Measurements from ENCODE around the gene GRM4.
"Not testable (repeated sequence)": the region's sequence is repeated elsewhere in the genome, so short reads cannot be mapped to it uniquely, and the experiment has no call there.

The GRM4 gene

GRCh38 chr6:34056305-34057108 is 89.4 kb downstream of the GRM4 start:
- no peak for DNase-seq (ENCODE audit: low read depth, low spot score)
- no peak overlapping the region for H3K4me3 ChIP-seq (ENCODE audit: low read length)

DNA sequence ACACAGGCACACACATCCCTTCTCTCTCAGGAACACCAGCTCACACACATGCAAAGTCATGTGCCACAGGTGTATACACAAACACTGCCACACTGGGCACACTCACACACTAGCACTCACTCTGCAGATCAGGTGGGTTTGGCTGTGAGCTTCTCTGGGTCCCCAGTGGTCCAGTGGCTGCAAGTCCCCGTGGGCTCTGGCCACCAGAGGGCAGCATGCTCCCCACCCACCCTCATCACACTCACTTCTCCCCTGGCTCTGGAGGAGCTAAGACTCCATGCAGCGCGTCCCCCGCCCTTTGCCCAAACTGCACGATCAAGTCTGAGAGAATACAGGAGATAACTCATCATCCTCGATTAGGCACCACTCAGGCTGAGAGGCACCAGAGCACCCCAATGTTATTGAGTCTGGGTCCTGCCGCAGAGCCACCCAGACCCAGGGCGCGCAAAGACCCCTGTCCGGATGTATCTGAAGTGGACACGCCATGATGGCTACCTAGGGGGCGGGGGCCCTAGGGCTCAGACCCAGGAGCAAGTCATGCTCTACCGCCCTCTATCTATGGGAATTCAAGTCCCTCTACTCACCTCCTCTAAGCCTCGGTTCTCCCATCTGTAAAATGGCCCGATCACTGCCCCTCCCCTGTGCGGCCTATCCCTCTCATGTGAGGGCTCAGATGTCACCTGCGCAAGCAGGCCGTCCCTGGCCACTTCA is 90.5 kb downstream of the GRM4 start:
- no peak overlapping the region for H3K4me3 ChIP-seq (ENCODE audit: low read length)
- DNase-seq (ENCODE audit: low read depth, low spot score): peak; percentile 54

DNA sequence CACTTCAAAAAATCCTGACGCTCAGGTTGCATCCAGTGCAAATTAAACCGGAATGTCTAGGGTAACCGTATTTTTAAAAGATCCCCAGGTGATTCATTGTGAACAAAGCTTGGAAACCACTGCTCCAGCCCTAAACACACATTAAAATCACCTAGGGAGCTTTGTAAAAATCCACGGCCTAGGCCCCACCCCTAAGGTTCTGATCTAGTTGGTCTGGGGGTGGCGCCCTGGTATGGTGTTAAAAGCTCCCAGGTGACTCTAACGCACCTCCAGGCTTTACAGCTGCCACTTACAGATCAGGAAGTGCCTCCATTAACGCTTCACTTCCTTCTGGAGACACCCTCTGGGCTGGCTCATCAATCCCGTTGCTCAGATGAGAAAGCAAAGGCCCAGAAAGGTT is 92.2 kb downstream of the GRM4 start:
- DNase-seq (ENCODE audit: low read depth, low spot score): no peak
- no peak overlapping the region for H3K4me3 ChIP-seq (ENCODE audit: low read length)

GRCh38 chr6:34052918-34053608 is 92.8 kb downstream of the GRM4 start:
- no peak overlapping the region for H3K4me3 ChIP-seq (ENCODE audit: low read length)
- DNase-seq (ENCODE audit: low read depth, low spot score): no peak

DNA sequence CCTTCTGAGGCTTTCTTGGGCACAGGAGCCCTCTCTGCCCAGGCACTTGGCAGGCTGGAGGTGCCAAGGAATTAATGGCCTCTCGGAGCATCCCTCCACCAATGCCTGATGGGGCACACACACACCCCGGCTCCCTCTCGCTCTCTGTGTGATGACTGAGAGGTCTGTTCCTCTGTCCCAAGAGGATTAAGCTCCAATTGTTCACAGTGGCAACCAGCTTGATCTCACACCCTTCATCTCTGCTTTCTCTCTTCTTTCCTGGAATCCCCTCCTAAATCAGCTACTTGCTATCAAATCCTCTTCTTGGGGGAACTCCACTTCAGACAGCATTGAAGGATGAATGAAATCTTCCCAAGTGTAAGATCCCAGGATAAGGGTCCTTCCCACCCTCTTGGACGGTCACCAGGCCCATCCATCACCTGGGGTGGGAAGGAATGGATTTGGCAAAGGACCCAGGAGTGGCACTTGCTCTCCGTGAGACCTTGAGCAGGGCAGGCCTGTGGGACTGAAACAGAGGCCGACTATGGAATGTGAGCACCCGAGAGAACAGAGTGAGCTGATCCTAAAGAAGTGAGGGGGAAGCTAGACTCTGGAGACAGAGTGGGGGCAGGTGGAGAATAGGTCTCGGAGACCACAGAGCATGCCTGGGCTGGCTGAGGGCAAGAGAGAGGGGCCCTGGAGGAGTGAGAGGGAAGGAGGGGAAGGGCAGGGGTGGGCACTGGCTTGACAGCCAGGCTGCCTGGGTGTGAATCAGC is 93.6 kb downstream of the GRM4 start:
- no peak overlapping the region for H3K4me3 ChIP-seq (ENCODE audit: low read length)

DNA sequence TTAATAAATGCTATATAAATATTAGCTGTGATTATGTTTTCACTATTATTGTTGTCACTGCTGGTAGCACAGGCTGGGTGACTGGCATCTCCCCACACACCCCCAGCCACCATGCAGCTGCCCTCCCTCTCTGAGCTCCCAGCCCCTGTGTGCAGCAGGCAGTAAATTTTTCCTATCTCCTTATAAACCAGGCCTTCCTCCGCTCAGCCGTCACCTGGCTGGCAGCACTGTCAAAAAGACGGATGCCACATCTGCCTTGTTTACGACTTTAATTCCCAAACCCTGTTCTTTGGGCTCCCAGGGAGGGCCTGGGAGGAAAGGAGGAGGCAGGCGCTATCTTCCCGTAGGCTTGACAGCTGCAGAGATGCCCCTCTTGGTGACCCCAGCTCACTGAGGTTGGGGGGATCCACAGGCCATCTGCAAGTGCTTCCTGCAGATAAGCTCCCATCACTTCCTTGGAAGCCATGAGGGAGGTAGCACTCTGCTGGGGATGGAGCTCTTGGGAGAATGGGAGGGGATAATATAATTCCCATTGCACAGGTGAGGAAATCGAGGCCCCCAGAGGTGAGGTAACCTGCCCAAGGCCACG is 94.5 kb downstream of the GRM4 start:
- no peak overlapping the region for H3K4me3 ChIP-seq (ENCODE audit: low read length)
- no peak for DNase-seq (ENCODE audit: low read depth, low spot score)

More for the DNA sequence above, 93.6 kb downstream of the GRM4 start:
- DNase-seq (ENCODE audit: low read depth, low spot score): no peak

- DNase-seq (ENCODE audit: low read depth, low spot score): no peak
- H3K4me3 ChIP-seq (ENCODE audit: low read length): no peak overlapping the region
These were observed 95.2 kb downstream of the GRM4 start for GRCh38 chr6:34050691-34051090.

GRCh38 chr6:34049395-34050342 is 96.2 kb downstream of the GRM4 start:
- DNase-seq (ENCODE audit: low read depth, low spot score): no peak
- no peak overlapping the region for H3K4me3 ChIP-seq (ENCODE audit: low read length)

DNA sequence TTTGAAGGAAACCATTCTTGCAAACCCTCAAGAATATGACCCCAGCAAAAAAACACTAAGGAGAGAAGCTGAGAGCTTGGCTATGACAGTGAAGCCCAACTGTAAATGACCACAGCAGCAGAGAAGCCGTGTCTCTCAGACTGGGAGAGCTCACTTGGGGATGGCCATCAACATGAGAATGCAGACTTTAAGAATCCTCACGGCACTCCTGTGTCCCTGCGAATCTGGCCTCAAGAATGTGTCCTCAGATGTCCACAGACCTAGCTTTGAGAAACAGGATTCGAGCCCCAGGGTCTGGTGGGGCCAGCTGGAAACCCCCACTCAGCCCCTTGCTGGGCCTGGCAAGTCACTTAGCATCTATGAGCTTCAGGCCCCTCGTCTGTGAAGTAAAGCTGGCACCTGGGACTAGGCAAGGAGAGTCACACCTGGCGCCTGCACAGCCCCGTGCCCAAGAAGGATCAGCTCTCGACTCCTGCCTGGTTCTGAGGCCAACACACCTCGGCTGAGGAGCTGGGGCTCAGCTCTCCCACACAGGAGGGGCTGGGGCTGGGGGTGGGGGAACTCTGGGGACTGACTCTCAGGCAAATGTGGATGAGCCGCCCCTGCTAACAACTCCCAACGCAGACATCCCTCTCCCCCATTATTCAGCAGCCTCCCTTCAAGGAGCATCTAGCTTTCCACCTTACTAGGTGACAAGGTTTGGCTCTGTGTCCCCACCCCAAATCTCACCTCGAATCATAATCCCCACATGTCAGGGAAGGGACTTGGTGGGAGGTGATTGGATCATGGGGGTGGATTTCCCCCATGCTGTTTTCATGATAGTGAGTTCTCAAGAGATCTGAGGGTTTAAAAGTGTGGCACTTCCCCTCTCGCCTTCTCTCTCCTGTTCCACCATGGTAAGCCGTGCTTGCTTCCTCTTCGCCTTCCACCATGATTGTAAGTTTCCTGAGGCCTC is 97.7 kb downstream of the GRM4 start:
- no peak for DNase-seq (ENCODE audit: low read depth, low spot score)
- H3K4me3 ChIP-seq (ENCODE audit: low read length): no peak overlapping the region

- H3K4me3 ChIP-seq (ENCODE audit: low read length): no peak overlapping the region
- no peak for DNase-seq (ENCODE audit: low read depth, low spot score)
These were observed 99.3 kb downstream of the GRM4 start for GRCh38 chr6:34046617-34047016.

- H3K4me3 ChIP-seq (ENCODE audit: low read length): no peak overlapping the region
- no peak for DNase-seq (ENCODE audit: low read depth, low spot score)
These were observed 100.1 kb downstream of the GRM4 start for GRCh38 chr6:34045771-34046170.

GRCh38 chr6:34044945-34045595 is 100.8 kb downstream of the GRM4 start:
- no peak overlapping the region for H3K4me3 ChIP-seq (ENCODE audit: low read length)
- DNase-seq (ENCODE audit: low read depth, low spot score): peak; percentile 58

DNA sequence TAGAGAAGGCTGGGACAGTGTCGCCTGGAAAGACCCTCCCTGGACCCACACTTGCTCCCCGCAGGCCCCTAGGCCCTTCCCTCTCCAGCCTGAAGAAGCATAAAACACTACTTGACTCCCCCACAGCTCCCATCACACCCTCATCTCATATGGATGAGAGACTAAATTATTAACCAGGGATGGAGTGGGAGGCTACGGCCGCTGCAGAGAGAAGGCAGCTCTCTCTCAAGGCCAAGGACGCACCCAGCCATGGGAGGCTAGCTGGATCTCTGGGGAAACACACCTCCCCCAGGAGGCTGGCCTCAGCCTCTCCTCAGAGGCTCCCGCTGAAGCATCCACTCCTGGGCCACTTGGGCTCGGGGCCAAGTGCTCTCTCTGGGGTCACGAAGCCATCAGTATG is 102.5 kb downstream of the GRM4 start:
- DNase-seq (ENCODE audit: low read depth, low spot score): no peak
- no peak overlapping the region for H3K4me3 ChIP-seq (ENCODE audit: low read length)

- DNase-seq (ENCODE audit: low read depth, low spot score); H3K4me3 ChIP-seq (ENCODE audit: low read length): not testable (repeated sequence)
These were observed 103.9 kb downstream of the GRM4 start for GRCh38 chr6:34041998-34042397.

- DNase-seq (ENCODE audit: low read depth, low spot score): no peak
- no peak overlapping the region for H3K4me3 ChIP-seq (ENCODE audit: low read length)
These were observed 104.5 kb downstream of the GRM4 start for GRCh38 chr6:34041385-34041784.

DNA sequence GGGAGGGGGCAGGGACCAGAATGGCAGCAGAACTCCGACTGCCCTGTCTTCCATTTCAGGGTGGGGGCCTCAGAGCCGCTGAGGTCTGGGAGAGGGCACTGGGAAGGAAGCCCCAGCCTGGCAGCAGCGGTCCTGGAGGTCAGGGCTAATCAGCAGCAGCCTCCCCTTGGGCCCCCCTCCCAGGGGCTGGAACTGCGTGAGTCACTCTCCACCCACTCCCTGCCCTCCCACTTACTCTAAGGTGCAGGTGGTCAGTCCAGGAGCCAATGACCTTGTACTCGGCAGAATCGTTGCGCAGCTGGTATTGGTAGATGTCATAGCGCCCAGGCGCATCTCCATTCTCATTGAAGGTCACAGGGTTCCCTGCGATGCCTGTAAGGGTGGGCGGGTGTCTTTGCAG is 105.9 kb downstream of the GRM4 start:
- DNase-seq (ENCODE audit: low read depth, low spot score): no peak
- H3K4me3 ChIP-seq (ENCODE audit: low read length): no peak overlapping the region

All from Jurkat, Clone E6-1 (cell line).